NCI-H526 (cell line): ENCODE measurements around the gene MRPL40.
"Not testable (repeated sequence)": the region's sequence is repeated elsewhere in the genome, so short reads cannot be mapped to it uniquely, and the experiment has no call there.

Source experiments
- DNase-seq, 2 experiments: peaks; one replicate each; lab custom pipeline; 2025; lab: John Stamatoyannopoulos, UW

The MRPL40 gene

GRCh38 chr22:19440411-19441195 lies 8.3 kb downstream of the MRPL40 start:
- DNase-seq, result no peak

GRCh38 chr22:19442166-19442565 lies 9.8 kb downstream of the MRPL40 start:
- DNase-seq, result no peak

- DNase-seq, result no peak
Measured at GRCh38 chr22:19443544-19444211, 11.3 kb downstream of the MRPL40 start.

GRCh38 chr22:19445279-19445982 lies 13.1 kb downstream of the MRPL40 start:
- not testable (repeated sequence) for DNase-seq

- no peak for DNase-seq
Measured at GRCh38 chr22:19446603-19447329, 14.4 kb downstream of the MRPL40 start.

GRCh38 chr22:19447330-19448075 lies 15.2 kb downstream of the MRPL40 start, which contains the start of gene C22orf39:
TSS of gene C22orf39 (minus strand) at chr22:19447711. CDS start at chr22:19447688, 23 bp downstream.
- DNase-seq, result peak; percentile 88 to 92

GRCh38 chr22:19448076-19448607 lies 15.8 kb downstream of the MRPL40 start:
- DNase-seq, result peak in 1 of 2 experiments; percentile 55

- DNase-seq, result no peak
Measured at GRCh38 chr22:19448739-19449421, 16.5 kb downstream of the MRPL40 start.

- DNase-seq, result no peak
Measured at GRCh38 chr22:19449422-19449767, 17.1 kb downstream of the MRPL40 start.

- no peak for DNase-seq
Measured at GRCh38 chr22:19450363-19451175, 18.2 kb downstream of the MRPL40 start.

- DNase-seq, result no peak
Measured at GRCh38 chr22:19451570-19451969, 19.2 kb downstream of the MRPL40 start.

GRCh38 chr22:19453718-19454117 lies 21.4 kb downstream of the MRPL40 start:
- DNase-seq, result no peak

GRCh38 chr22:19454156-19454555 lies 21.8 kb downstream of the MRPL40 start:
- no peak for DNase-seq

GRCh38 chr22:19455033-19455432 lies 22.7 kb downstream of the MRPL40 start:
- DNase-seq, result no peak

GRCh38 chr22:19455585-19456370 lies 23.4 kb downstream of the MRPL40 start:
- DNase-seq, result no peak

- DNase-seq, result no peak
Measured at GRCh38 chr22:19456541-19456940, 24.2 kb downstream of the MRPL40 start.

- DNase-seq, result no peak
Measured at GRCh38 chr22:19457828-19458428, 25.6 kb downstream of the MRPL40 start.

- DNase-seq, result no peak
Measured at GRCh38 chr22:19460036-19460435, 27.7 kb downstream of the MRPL40 start.
